Epithelial cell of proximal tubule (primary cell): Measurements from ENCODE around the gene PROSER3. TPM values are rescaled to one million over a fixed set of nuclear protein-coding genes. Genes with fewer than 3 reads are reported as not detected.

Experiments used
- DNase-seq: peaks from one replicate; pipeline ENCODE4 v3.0.0-alpha.2; 2011; ENCODE audit warnings: low read depth
- H3K4me3 ChIP-seq: 2 replicates; pipeline ENCODE4 v1.5.1; 2011; ENCODE audit warnings: low read depth, mild to moderate bottlenecking, low read length
- total RNA-seq: library from RNA; depleted of rRNA; stranded (reverse); fragments of >200 nt; gene quantifications from 2 replicates; pipeline ENCODE4 v1.2.3, GENCODE V29; 2015
- TF ChIP-seq, protein P1 (sequence below): conservative IDR thresholded peaks from 2 replicates; pipeline ENCODE4 v1.5.1; 2012; ENCODE audit warnings: low read depth, mild to moderate bottlenecking, low read length

The PROSER3 gene
- total RNA-seq, 1 donor from 2014 or later = 14.7 TPM

DNA sequence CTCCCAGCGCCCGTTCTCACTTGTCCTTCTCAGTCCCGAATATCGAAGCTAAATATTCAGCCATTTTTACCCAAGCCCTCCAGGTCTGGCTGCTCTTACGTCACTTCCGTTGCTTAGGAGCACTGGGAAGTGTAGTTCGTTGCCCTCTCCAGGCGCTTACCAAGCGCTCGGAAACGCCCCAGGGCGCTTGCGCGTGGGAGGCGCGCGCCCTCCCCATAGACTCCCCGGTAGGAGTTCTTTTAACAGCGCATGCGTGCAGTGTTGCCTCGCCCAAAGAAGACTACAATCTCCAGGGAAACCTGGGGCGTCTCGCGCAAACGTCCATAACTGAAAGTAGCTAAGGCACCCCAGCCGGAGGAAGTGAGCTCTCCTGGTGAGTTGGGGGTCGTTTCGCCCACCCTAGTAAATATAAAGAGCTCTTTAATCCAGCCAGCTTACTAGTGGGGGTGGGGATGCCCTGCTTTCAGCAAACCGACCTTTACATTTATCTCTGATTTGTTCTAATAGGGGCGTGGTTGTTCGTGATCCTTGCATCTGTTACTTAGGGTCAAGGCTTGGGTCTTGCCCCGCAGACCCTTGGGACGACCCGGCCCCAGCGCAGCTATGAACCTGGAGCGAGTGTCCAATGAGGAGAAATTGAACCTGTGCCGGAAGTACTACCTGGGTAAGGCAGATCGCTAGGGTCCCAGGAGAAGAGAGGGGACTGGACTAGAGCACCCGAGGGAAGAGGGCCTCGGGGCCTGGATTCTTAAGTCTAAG is 12.5 kb upstream of the PROSER3 start, which contains the start of the genes PSENEN and U2AF1L4:
PSENEN (plus strand) TSS at position 324 of the 759 bp plus-strand sequence; CDS start at position 604, 280 bp downstream.
U2AF1L4 (minus strand) TSS at position 91 of the 759 bp plus-strand sequence; CDS start at position 64, 27 bp downstream.
- TF ChIP-seq, protein P1, sequence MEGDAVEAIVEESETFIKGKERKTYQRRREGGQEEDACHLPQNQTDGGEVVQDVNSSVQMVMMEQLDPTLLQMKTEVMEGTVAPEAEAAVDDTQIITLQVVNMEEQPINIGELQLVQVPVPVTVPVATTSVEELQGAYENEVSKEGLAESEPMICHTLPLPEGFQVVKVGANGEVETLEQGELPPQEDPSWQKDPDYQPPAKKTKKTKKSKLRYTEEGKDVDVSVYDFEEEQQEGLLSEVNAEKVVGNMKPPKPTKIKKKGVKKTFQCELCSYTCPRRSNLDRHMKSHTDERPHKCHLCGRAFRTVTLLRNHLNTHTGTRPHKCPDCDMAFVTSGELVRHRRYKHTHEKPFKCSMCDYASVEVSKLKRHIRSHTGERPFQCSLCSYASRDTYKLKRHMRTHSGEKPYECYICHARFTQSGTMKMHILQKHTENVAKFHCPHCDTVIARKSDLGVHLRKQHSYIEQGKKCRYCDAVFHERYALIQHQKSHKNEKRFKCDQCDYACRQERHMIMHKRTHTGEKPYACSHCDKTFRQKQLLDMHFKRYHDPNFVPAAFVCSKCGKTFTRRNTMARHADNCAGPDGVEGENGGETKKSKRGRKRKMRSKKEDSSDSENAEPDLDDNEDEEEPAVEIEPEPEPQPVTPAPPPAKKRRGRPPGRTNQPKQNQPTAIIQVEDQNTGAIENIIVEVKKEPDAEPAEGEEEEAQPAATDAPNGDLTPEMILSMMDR = no peak
- H3K4me3 ChIP-seq = peak within 1 kb of the TSS; percentile 91

DNA sequence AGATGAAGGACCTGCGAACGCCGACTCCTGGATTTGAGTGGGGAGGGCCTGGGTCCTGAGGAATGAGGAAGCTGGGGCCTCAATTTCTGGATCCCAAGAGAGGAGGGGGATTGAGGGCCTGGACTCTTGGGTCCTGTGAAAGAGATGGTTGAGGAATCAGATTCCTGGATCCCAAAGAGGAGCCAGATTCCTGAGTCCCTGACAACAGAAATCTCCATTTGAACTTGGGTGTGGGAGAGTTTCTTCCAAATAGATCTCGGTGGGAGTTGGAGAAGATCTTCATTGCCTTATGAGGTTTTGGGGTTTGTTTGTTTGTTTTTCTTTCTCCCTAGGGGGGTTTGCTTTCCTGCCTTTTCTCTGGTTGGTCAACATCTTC is 11.9 kb upstream of the PROSER3 start:
- H3K4me3 ChIP-seq = peak overlapping the region; percentile 91
- DNase-seq = no peak
- TF ChIP-seq, protein P1 = no peak

More for the DNA sequence above, 12.5 kb upstream of the PROSER3 start, which contains the start of the genes PSENEN and U2AF1L4:
- peak; percentile 92 for DNase-seq

DNA sequence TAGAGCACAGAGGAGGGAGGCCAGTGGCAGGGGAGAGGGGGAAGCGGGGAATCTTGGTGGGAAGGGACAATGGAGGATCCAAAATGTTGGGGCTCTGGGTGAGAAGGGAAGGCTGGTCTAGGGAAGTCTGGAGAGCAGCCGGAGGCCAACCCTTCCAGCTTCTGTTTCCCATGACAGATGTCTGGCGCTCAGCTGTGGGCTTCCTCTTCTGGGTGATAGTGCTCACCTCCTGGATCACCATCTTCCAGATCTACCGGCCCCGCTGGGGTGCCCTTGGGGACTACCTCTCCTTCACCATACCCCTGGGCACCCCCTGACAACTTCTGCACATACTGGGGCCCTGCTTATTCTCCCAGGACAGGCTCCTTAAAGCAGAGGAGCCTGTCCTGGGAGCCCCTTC is 11.4 kb upstream of the PROSER3 start:
- peak overlapping the region; percentile 91 for H3K4me3 ChIP-seq
- TF ChIP-seq, protein P1 = no peak
- DNase-seq = no peak

DNA sequence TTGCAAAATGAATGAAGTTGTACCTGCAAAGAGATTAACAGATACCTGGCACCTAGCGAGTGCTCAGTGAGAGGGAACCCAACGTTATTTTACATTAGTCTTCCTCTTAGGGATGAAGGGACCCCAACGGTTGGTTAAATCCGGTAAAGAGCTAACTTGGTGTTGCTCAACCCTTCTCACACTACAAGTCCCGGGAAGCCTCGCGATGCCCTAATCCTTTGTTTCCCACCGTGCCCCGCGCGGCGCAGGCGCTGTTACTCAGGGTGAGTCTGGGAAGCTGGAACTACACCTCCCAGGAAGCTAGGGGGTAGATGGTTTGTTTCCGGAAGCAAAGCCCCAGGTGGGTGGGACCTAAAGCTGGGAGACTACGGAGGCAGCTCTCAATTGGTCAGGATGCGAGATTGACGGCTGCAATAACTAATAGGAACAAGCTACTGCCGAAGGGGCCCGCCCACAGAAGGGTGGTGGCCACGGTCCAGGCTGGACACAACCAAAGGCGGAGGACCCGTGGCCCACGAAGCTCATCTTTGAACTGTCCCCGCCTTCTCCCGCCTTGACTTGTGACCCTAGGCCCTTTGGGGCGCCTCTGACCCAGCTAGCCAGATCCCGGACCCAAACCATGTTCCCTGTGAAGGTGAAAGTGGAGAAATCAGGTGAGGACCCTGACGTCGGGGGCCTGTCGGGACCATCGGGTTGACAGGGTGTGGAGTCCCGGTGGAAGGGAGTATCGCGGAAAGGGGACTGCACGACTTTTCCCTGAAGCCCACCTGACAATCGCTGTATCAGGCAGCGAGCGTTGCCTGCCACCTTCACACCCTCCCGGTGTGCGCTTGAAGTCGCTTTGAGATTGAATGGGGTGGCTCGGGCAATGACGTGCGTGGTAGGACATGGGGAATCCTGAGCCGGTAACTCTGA is 9.6 kb upstream of the PROSER3 start, which contains the start of gene LIN37:
LIN37 (plus strand) TSS at position 471 of the 915 bp plus-strand sequence; CDS start at position 620, 149 bp downstream.
- peak; percentile 97 for DNase-seq
- H3K4me3 ChIP-seq = peak within 1 kb of the TSS; percentile 84
- TF ChIP-seq, protein P1 = no peak

DNA sequence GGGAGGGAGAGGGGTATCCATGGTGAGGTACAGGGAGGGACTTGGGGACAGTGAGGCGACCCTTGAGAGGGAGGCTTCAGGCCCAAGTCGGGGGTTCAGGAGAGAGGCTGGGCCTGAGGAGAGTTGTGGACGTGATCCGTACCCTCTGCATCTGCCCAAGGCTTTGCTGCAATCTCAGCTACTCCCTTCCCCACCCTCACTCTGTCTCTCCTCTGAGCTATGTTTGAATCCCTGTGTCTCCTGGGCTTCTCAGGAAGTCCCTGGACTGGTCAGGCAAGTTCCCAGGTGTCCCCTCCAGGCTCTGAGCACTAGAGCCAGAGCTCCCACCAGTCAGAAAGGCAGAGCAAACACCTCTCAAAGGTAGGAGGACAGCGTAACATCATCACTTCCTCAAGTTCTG is 7.8 kb upstream of the PROSER3 start:
- TF ChIP-seq, protein P1 = no peak
- no peak overlapping the region for H3K4me3 ChIP-seq
- DNase-seq = no peak

DNA sequence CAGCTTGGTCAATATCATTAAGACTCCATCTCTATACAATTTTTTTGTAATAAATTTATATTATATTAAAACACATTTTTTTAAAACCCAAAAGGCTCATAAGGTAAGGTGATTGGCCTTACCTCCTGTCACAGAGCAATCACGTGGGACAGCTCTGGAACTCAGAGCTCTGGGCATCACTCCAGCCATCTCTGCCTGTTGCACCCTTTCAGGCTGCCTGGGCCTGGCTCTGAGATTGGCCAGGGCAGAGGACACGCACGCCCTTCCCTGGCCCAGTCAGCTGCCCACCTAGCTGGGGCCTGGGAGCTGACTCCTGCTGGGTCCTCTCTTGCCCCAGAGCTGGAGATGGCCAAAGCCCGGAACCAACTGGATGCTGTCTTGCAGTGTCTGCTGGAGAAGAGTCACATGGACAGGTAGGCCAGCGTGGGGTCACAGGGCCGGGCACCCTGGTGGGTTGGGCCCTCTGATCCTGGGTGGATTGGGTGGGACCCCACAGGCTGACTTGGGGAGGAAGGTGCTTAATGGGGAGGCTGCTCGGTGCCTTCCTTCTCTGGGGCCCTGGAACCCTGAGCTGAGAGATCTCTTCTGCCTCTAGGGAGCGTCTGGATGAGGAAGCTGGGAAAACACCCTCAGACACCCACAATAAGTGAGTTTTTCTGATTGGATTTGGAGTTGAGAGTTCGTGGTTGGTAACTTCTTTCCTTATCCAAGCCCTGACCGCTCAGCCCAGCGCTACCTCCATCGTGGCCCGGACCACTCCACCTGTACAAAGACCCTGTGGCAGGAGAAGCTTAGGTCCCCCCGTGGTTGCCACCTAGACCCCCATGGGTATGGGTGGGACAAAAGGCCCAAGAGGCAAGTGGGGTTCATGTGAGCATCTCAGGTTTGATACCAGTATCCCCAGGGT is 5.9 kb upstream of the PROSER3 start:
- DNase-seq = no peak
- TF ChIP-seq, protein P1 = no peak
- H3K4me3 ChIP-seq = no peak overlapping the region
